Measurements from ENCODE around the gene CLCN7. TPM values are rescaled to one million over a fixed set of nuclear protein-coding genes. Genes with fewer than 3 reads are reported as not detected.
A peak's percentile ranks its signal among the peaks of the same experiment; 100 is the strongest.

CLCN7 gene
- total and polyA plus RNA-seq, 2 of the 8 experiments (the other 6 are each of a cell fraction or from before 2014, with no cell fraction given) = 38.6 to 81.5 TPM

DNA sequence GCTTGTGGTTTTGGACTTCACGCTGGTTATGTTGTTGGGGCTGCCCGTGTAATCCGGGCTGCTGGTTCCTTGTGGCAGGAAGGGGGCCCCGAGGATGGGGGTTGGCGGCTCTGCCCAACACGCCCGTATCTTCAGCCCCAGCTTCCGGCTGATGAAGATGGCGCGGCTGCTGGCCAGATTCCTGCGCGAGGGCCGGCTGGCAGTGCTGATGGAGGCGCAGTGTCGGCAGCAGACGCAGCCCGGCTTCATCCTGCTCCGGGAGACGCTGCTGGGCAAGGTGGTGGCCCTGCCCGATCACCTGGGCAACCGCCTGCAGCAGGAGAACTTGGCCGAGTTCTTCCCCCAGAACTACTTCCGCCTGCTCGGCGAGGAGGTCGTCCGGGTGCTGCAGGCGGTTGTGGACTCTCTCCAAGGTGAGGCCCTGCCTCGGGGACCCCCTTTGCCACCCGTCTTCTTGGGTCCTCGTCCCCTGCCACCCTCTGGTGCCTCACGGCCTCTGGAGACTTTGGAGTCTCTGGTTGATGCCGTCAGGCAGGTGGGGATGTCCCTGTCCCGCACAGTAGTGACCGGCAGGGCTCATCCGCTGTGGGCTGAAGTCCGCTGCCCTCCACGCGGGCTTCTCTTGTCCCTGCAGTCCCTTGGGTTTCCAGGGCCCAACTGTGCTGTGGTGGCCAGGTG, 20.5 kb upstream of the CLCN7 start:
- H3K27ac ChIP-seq (ENCODE audit: low read depth, low read length) = no peak overlapping the region
- H3K9ac ChIP-seq (replicated peaks in 1 of 4; ENCODE audit: extremely low read depth in 1 of 4, low read depth in 3 of 4, low read length in 3 of 4) = no peak overlapping the region
- H2BK12ac ChIP-seq (ENCODE audit: low read depth, low read length) = no peak overlapping the region
- no peak overlapping the region for H2BK5ac ChIP-seq (ENCODE audit: low read depth, low read length)
- no peak overlapping the region for H3K56ac ChIP-seq (replicated peaks; ENCODE audit: insufficient read length, low read depth, low read length)
- H3K4me3 ChIP-seq (ENCODE audit: extremely low read depth in 1 of 4, insufficient read depth in 2 of 4, low read depth in 3 of 4, low read length in 4 of 4) = no peak overlapping the region
- H2BK15ac ChIP-seq (ENCODE audit: low read length) = no peak overlapping the region
- no peak overlapping the region for H4K91ac ChIP-seq (replicated peaks; ENCODE audit: insufficient read length, low read length)
- H3K79me2 ChIP-seq (ENCODE audit: control insufficient read depth in 1 of 2, insufficient read depth in 2 of 2, low read length in 2 of 2) = peaks cover 0 to 12% of the 10 kb centered on the region in 2 experiments; a peak in 1 of 4 replicates
- no peak overlapping the region for H3K14ac ChIP-seq (ENCODE audit: insufficient read length)
- no peak overlapping the region for H2AK5ac ChIP-seq (ENCODE audit: low read depth, low read length)
- H4K5ac ChIP-seq (ENCODE audit: insufficient read length, low read depth, low read length) = no peak overlapping the region
- H3K9me3 ChIP-seq (ENCODE audit: insufficient read depth in 2 of 2, low read depth in 1 of 2, low read length in 1 of 2) = no peaks in the 10 kb centered on the region
- H3K23me2 ChIP-seq (ENCODE audit: low read depth, low read length) = peaks cover 9% of the 10 kb centered on the region
- no peak overlapping the region for H2BK20ac ChIP-seq (ENCODE audit: low read length)
- no peak overlapping the region for H3K18ac ChIP-seq (ENCODE audit: extremely low read depth, low read length)
- DNase-seq (ENCODE audit: low read depth in 1 of 2, low spot score in 2 of 2) (no peak), FAIRE-seq (no peak)
- ChIA-PET POLR2A (ENCODE audit: partially characterized antibody) (interaction anchor here (1.1 to 16.8 kb wide), 5 partner anchors 9 to 65 kb away, joined by 3 to 175 read pairs (median 7); no protein-coding TSS in a partner anchor), CTCF (ENCODE audit: partially characterized antibody) (interaction anchor here (0.6 to 2.2 kb wide), 4 partner anchors 12 to 65 kb away, joined by 3 to 7 read pairs (median 3); partner anchors contain the start of gene PERCC1)
- peaks cover 0 to 8% (median 5%) of the 10 kb centered on the region in 4 experiments; a peak in 4 of 7 replicates for H3K4me1 ChIP-seq (replicated peaks in 1 of 4; ENCODE audit: control insufficient read depth in 3 of 4, insufficient read depth in 4 of 4, low read length in 3 of 4)
- H2AFZ ChIP-seq (ENCODE audit: low read length) = no peak overlapping the region
- H3K23ac ChIP-seq (ENCODE audit: insufficient read length) = no peak overlapping the region
- peaks cover 3 to 4% of the 10 kb centered on the region in 2 experiments for H4K20me1 ChIP-seq (replicated peaks in 1 of 2; ENCODE audit: control insufficient read depth in 1 of 2, insufficient read depth in 2 of 2, low read length in 2 of 2)
- peaks cover 11 to 47% (median 23%) of the 10 kb centered on the region in 4 experiments for H3K36me3 ChIP-seq (ENCODE audit: control insufficient read depth in 2 of 4, insufficient read depth in 4 of 4, low read length in 3 of 4)
- 93% methylated on average over 34 of the region's 39 CpGs; no CpG with 5 or more reads in 1 of the 2 experiments for WGBS, 2 experiments (ENCODE audit: extremely low coverage in 1 of 2, insufficient coverage in 1 of 2, insufficient read length in 1 of 2, insufficient replicate concordance in 2 of 2, low coverage in 1 of 2, low lambda C conversion rate in 2 of 2, missing lambda C conversion rate in 1 of 2)
- peak overlapping the region; percentile 28; the same call in 1 of the 2 replicates for H4K8ac ChIP-seq (ENCODE audit: extremely low read depth, insufficient read depth, low read length)
- no peak overlapping the region for H3K4ac ChIP-seq (replicated peaks; ENCODE audit: insufficient read length, low read depth, low read length)
- no peak overlapping the region for H3K4me2 ChIP-seq (ENCODE audit: insufficient read depth in 1 of 2, low read depth in 2 of 2, low read length in 2 of 2)
- H3K27me3 ChIP-seq (replicated peaks in 1 of 4; ENCODE audit: control insufficient read depth in 3 of 4, extremely low read depth in 1 of 4, insufficient read depth in 3 of 4, low read length in 3 of 4) = no peaks in the 10 kb centered on the region
- TF ChIP-seq TBP (IDR thresholded peaks at IDR 0.05; ENCODE audit: low read depth, low read length) = no peak
- TF ChIP-seq, protein P1, sequence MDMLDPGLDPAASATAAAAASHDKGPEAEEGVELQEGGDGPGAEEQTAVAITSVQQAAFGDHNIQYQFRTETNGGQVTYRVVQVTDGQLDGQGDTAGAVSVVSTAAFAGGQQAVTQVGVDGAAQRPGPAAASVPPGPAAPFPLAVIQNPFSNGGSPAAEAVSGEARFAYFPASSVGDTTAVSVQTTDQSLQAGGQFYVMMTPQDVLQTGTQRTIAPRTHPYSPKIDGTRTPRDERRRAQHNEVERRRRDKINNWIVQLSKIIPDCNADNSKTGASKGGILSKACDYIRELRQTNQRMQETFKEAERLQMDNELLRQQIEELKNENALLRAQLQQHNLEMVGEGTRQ (IDR thresholded peaks at IDR 0.05; ENCODE audit: low read length) = no peak
- no peak for TF ChIP-seq HDAC6 (IDR thresholded peaks at IDR 0.05; ENCODE audit: low read depth, low read length)
- TF ChIP-seq POU5F1 (IDR thresholded peaks at IDR 0.05; ENCODE audit: low read depth, low read length) = no peak
- TF ChIP-seq SP4 (IDR thresholded peaks at IDR 0.05; ENCODE audit: low read length) = no peak
- no peak for TF ChIP-seq SIX5 (IDR thresholded peaks at IDR 0.05; ENCODE audit: low read depth, low read length)
- peaks cover 3% of the 10 kb centered on the region for H3K79me1 ChIP-seq (ENCODE audit: low read depth, low read length)
- no peak overlapping the region for H2BK120ac ChIP-seq (replicated peaks; ENCODE audit: low read depth, low read length)
